ENCODE results near the gene NEURL1B.

NEURL1B gene

GRCh38 chr5:172618574-172619365 is 22.3 kb upstream of the NEURL1B start:
- TF ChIP-seq CTCF (IDR thresholded peaks at IDR 0.05; ENCODE audit: borderline replicate concordance, insufficient read depth, low read depth, low read length) = no peak
- H3K4me3 ChIP-seq (ENCODE audit: low read depth, low read length) = no peak overlapping the region

- TF ChIP-seq CTCF (IDR thresholded peaks at IDR 0.05; ENCODE audit: borderline replicate concordance, insufficient read depth, low read depth, low read length) = no peak
- H3K4me3 ChIP-seq (ENCODE audit: low read depth, low read length) = no peak overlapping the region
Measured at GRCh38 chr5:172620506-172620905, 20.6 kb upstream of the NEURL1B start.

DNA sequence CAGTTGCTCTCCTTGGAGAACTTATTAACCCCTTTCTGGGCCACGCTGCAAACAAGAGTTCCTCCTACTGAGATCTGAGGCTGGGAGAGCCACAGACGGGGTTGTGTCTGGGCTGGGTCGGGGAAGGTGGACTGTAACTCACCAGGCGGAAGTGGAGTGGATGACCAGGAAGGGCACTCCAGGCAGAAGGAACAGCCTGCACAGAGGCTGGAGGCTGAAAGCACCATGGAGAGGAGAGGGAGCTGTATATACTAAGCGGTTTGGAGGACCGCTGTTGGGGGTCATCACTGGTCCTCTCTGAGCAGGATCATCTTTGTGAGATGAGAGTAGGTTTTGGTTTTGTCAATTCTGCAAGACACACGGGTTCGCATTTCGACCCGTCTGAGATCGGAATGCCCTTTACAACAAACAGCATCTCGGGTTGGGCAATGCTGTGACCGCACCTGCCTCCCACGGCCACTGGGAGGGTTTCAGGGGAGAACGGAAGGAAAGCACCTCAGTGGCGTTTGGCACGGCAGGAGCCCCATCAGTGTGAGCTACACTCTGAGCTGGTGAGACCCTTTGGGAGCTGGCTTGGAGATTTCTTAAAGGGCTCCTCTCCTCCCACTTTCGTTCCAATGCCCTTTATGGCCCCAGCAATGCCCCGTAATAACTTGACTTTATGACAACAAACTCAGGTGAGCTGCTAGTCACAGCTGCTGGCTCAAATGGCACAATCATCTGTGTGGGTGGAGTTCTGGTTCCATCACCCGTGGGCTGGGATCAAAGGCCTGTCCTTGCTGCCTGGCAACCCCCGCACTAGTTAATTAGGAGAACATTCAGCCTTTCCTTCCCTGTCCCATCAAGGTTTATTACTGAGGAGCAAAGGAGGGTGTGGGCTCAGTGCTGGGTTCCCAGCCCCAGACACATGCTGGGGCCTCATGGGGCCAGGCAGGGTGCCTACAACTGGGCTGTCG is 18.7 kb upstream of the NEURL1B start:
- no peak for TF ChIP-seq CTCF (IDR thresholded peaks at IDR 0.05; ENCODE audit: borderline replicate concordance, insufficient read depth, low read depth, low read length)
- no peak overlapping the region for H3K4me3 ChIP-seq (ENCODE audit: low read depth, low read length)

GRCh38 chr5:172623313-172623980 is 17.6 kb upstream of the NEURL1B start:
- no peak for TF ChIP-seq CTCF (IDR thresholded peaks at IDR 0.05; ENCODE audit: borderline replicate concordance, insufficient read depth, low read depth, low read length)
- no peak overlapping the region for H3K4me3 ChIP-seq (ENCODE audit: low read depth, low read length)

- no peak overlapping the region for H3K4me3 ChIP-seq (ENCODE audit: low read depth, low read length)
- TF ChIP-seq CTCF (IDR thresholded peaks at IDR 0.05; ENCODE audit: borderline replicate concordance, insufficient read depth, low read depth, low read length) = no peak
Measured at GRCh38 chr5:172624083-172624995, 16.7 kb upstream of the NEURL1B start.
